Islet of Langerhans (tissue), 1 donor: ENCODE measurements around the gene GOLGA6L10.
"Not testable (repeated sequence)": the region's sequence is repeated elsewhere in the genome, so short reads cannot be mapped to it uniquely, and the experiment has no call there.

Experiments
- FAIRE-seq: peaks from one replicate; lab custom pipeline; 2011; peaks lifted over from hg19 to GRCh38; lab: Jason Lieb, UNC

Gene GOLGA6L10, protein sequence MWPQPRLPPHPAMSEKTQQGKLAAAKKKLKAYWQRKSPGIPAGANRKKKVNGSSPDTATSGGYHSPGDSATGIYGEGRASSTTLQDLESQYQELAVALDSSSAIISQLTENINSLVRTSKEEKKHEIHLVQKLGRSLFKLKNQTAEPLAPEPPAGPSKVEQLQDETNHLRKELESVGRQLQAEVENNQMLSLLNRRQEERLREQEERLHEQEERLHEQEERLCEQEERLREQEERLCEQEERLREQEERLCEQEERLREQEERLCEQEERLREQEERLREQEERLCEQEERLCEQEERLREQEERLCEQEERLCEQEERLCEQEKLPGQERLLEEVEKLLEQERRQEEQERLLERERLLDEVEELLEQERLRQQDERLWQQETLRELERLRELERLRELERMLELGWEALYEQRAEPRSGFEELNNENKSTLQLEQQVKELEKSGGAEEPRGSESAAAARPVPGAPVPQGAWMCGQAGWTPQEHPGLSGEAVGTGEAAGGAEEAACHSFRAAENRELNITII

DNA sequence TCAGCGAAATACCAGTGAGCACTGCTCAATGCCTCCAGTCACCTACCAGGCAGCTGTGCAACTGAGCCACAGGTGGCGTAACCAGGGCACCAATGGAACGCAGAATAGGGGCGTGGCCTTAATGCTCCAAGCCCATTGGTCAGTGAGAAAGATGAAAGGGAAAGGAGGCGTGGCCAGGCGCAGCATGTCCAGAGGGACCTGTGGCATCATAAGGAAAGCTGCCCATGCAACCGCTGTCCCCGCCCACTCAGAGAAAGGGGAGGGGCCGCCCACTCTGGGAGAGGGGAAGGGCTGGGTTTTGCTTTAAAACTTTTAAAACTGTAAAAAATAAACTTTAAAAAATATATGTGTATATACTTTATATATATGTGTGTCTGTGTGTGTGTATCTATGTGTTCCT lies at the start of gene GOLGA6L10:
Gene GOLGA6L10, minus strand, starts transcription at position 101 of the 400 bp plus-strand sequence. Its CDS starts 100 bp downstream, at position 1.
- not testable (repeated sequence) for FAIRE-seq

- FAIRE-seq = no peak
These were observed 49.5 kb upstream of the GOLGA6L10 start for GRCh38 chr15:82398785-82399184.

DNA sequence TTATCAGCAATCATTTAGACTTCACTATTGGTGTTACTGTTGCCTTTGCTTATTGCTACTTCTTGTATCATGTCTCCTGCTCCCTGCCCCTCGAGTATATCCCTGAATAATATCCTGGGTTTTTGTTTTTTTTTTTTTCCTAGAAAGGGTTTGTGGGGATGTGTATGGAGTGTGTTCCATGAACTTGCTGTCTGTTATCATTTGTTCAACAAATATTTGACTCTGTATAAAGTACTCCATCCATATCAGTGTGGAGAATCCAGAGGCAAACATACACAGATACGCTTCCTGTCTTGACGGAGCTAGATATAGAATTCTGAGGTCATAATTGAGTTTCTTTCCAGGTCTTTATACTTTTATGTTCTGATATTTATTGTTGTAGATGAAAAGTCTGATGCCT lies 48.5 kb upstream of the GOLGA6L10 start:
- FAIRE-seq = no peak

- not testable (repeated sequence) for FAIRE-seq
These were observed 46.5 kb upstream of the GOLGA6L10 start for GRCh38 chr15:82395788-82396187.

DNA sequence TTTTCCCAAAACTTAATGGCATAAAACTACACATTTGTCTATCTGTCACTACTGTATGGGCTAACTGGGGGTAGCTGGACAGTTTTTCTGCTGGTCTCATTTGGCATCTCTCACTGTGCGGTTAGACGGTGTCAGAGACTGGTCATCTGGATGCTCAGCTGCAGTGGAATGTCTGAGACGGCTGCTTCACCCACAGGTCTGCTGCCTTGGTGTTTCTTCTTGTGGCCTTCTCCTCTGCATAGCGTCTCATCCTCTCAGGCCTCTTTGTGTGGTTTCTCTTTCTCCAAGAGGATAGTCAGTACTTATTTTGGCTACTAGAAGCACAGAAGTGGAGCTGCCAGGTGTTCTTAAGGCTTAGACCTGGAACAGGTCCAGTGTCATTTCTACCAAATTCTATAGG lies 44.4 kb upstream of the GOLGA6L10 start:
- no peak for FAIRE-seq

GRCh38 chr15:82392077-82392476 lies 42.8 kb upstream of the GOLGA6L10 start:
- not testable (repeated sequence) for FAIRE-seq

DNA sequence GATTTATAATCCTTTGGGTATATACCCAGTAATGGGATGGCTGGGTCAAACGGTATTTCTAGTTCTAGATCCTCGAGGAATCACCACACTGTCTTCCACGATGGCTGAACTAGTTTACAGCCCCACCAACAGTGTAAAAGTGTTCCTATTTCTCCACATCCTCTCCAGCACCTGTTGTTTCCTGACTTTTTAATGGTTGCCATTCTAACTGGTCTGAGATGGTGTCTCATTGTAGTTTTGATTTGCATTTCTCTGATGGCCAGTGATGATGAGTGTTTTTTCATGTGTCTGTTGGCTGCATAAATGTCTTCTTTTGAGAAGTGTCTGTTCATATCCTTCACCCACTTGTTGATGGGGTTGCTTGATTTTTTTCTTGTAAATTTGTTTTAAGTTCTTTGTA lies 40.9 kb upstream of the GOLGA6L10 start:
- not testable (repeated sequence) for FAIRE-seq

DNA sequence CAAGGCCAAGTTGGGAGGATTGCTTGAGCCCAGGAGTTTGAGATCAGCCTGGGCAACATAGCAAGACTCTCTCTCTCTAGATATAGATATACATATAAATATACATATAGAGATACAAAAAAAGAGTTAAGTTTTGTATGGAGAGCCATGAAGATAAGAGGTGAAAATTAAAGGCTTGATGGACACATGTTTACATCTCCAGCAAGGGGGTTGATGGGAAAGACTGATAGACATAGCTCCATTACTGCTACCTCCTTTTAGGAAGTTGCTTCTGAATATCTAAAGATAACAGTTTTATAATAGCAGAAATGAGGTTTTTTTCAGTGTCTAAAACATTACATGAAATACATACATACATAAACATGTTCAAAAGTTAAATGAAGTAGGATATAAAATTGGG lies 37.9 kb upstream of the GOLGA6L10 start:
- FAIRE-seq = not testable (repeated sequence)

GRCh38 chr15:82381330-82381955 lies 32.2 kb upstream of the GOLGA6L10 start:
- FAIRE-seq = not testable (repeated sequence)

GRCh38 chr15:82379552-82379951 lies 30.3 kb upstream of the GOLGA6L10 start:
- not testable (repeated sequence) for FAIRE-seq

GRCh38 chr15:82373661-82374060 lies 24.4 kb upstream of the GOLGA6L10 start:
- not testable (repeated sequence) for FAIRE-seq

DNA sequence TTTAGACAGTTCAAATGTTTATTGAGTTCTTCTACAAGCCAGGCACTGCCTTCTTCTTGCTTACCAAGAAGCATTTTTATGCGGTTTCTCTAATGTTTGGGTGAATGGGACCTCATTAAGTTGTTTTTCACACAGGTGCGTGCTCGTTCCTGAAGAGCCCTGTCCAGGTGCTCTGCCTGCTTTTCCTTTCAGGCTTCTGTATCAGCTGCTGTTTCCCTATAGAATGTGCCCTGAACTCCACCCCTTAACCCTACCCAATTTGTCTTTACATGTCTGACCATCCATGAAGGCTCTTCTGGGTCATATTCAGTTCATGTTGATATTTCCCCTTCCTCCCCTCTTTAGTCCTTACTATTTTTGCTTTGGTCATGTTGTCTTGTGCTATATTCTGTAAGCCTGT lies 22.4 kb upstream of the GOLGA6L10 start:
- FAIRE-seq = no peak

GRCh38 chr15:82367790-82368189 lies 18.5 kb upstream of the GOLGA6L10 start:
- not testable (repeated sequence) for FAIRE-seq

GRCh38 chr15:82365692-82366323 lies 16.5 kb upstream of the GOLGA6L10 start:
- FAIRE-seq = not testable (repeated sequence)

- not testable (repeated sequence) for FAIRE-seq
These were observed 15.3 kb upstream of the GOLGA6L10 start for GRCh38 chr15:82364548-82364947.

DNA sequence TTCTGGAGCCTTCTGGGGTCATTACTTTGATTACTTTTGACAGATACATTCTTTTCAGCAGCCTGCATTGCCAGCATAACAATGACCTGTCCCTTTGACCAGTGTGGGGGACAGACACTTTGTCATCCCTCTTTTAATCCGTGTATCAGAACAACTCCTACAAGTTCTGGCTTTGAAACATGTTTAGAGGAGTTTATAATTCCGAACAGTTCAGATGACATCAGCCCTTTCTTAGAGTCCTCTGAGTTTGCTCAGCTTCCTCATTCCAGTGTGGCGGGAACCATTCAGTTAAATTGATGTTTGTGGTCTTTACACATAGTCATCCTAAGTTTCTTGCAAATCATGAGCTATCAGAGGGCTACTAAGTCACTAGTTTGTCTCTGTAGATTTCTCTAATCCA lies 13.5 kb upstream of the GOLGA6L10 start:
- FAIRE-seq = not testable (repeated sequence)

- FAIRE-seq = not testable (repeated sequence)
These were observed 11.3 kb upstream of the GOLGA6L10 start for GRCh38 chr15:82360618-82361017.

GRCh38 chr15:82355055-82355454 lies 5.8 kb upstream of the GOLGA6L10 start:
- not testable (repeated sequence) for FAIRE-seq

DNA sequence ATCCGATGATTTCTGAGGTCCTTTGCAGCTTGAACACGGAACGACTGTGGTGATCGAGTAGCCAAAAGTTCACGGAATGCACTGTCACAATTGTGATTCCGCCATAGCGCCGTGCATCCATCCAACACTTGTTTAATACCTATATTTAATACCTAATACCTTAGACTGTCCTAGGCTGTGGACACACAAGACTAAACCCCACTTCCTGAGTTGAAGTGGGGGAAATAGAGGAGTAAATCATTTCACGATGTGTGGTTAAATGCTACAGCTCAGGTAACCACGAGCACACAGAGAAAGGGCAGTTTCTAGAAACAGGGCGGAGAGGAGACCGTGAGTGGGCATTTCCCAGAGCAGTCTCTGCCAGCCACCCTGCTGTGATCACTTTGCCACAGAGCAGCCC lies 5.3 kb upstream of the GOLGA6L10 start:
- FAIRE-seq = not testable (repeated sequence)

- FAIRE-seq = not testable (repeated sequence)
These were observed 1.6 kb downstream of the GOLGA6L10 start for GRCh38 chr15:82347645-82348044.

- FAIRE-seq = not testable (repeated sequence)
These were observed 4.1 kb downstream of the GOLGA6L10 start for GRCh38 chr15:82345176-82345575.

GRCh38 chr15:82344421-82344820 lies 4.9 kb downstream of the GOLGA6L10 start:
- FAIRE-seq = not testable (repeated sequence)

- not testable (repeated sequence) for FAIRE-seq
These were observed 5.4 kb downstream of the GOLGA6L10 start for GRCh38 chr15:82343851-82344250.
